Spleen (tissue), 7 donors: Measurements from ENCODE around the gene RBM4B.

Experiments
- POLR2A ChIP-seq, 3 donors: fragments of 450-650 bp; IDR thresholded peaks; one replicate each; pipeline ENCODE4 v1.5.1; 2017; ENCODE audit warnings: antibody characterized with exemption in 3 of 3, mild to moderate bottlenecking in 1 of 3
- POLR2AphosphoS5 ChIP-seq, 3 donors: sonication (generic); formaldehyde crosslinking; IDR thresholded peaks; one replicate each; pipeline ENCODE4 v1.5.1; 2017; ENCODE audit warnings: antibody characterized with exemption in 3 of 3
- TF ChIP-seq, protein P1 (sequence below), 11 experiments: fragments of 200-600 bp in 7 of 11; fragments of 450-650 bp in 4 of 11; sonication (generic) in 4 of 11; IDR thresholded peaks in 8 of 11; conservative IDR thresholded peaks in 3 of 11; 1 replicate in 7 of 11; 2 replicates in 4 of 11; pipeline versions ENCODE4 v1.4.0 to v1.8.0; 2016 to 2021; ENCODE audit warnings: antibody characterized with exemption in 11 of 11, inconsistent platforms in 4 of 11, mild to moderate bottlenecking in 1 of 11
- donor health status: DM: no; HTN: no; CAD: no; lungs with moderate emphysema.
- donor health status: DM: no; HTN: no; CAD: no.
- donor health status: DM: no; HTN: no; CAD: no.

DNA sequence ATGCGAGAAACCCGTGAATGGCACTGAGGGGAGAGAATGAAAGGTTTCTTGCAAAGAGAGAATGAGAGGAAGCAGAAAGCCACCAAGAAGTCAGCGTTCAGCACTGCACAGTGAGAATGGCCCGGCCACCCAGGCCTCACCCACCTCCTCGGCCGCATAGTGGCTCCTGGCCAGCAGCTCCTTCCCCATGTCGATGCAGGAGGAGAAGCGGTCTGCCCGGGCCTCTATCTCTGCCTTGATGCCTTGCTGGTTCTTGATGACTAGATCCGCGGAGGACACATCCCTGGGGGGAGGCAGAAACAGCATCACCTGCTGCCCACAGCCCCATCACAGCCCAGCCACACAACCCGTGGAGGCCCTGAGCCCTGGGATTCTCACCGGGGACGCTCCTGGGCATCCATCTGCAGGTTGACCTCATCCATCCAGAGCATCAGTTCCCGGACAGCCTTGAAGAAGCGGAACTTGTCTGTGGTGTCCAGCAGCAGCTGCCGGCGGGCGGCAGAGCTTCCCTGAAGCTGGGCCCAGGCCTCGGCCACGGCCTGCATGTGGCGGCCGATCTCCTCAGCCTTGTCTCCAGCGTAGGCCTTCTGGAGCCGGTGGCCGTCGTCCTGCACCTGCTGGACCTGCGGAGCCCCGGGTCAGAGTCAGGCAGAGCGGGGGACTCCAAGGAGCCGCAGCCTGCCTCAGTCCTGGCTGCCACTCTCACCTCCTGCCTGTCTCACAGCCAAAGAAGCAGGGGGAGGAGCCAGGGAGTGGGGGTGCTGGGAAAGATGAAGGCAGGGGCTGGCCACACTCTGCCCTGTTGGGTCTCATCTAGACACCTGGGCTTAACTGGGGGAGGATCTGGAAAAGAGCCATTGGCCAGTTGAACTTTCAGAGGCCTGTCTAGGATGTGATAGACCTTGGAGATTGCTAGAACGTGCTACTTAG, 12.2 kb upstream of the RBM4B start:
- TF ChIP-seq, protein P1, sequence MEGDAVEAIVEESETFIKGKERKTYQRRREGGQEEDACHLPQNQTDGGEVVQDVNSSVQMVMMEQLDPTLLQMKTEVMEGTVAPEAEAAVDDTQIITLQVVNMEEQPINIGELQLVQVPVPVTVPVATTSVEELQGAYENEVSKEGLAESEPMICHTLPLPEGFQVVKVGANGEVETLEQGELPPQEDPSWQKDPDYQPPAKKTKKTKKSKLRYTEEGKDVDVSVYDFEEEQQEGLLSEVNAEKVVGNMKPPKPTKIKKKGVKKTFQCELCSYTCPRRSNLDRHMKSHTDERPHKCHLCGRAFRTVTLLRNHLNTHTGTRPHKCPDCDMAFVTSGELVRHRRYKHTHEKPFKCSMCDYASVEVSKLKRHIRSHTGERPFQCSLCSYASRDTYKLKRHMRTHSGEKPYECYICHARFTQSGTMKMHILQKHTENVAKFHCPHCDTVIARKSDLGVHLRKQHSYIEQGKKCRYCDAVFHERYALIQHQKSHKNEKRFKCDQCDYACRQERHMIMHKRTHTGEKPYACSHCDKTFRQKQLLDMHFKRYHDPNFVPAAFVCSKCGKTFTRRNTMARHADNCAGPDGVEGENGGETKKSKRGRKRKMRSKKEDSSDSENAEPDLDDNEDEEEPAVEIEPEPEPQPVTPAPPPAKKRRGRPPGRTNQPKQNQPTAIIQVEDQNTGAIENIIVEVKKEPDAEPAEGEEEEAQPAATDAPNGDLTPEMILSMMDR (IDR thresholded peaks at IDR 0.05 in 8 of 11, conservative IDR thresholded peaks at IDR 0.05 in 3 of 11), result no peak
- TF ChIP-seq POLR2A (IDR thresholded peaks at IDR 0.05) (no peak), POLR2AphosphoS5 (IDR thresholded peaks at IDR 0.05) (no peak)
